AG10803 (cell line): ENCODE results near the gene PLEKHS1.

Experiments
- DNase-seq: peaks from one replicate; pipeline ENCODE4 v3.0.0; 2010; ENCODE audit warnings: low read depth
- H3K4me3 ChIP-seq: 2 replicates; pipeline ENCODE4 v1.5.1; 2011; ENCODE audit warnings: mild to moderate bottlenecking, low read length, control low read depth
- CTCF ChIP-seq: conservative IDR thresholded peaks from 2 replicates; pipeline ENCODE4 v1.5.1; 2011; ENCODE audit warnings: mild to moderate bottlenecking, low read length, control low read depth, inconsistent platforms

Gene PLEKHS1

GRCh38 chr10:113732160-113732881 is 19.2 kb upstream of the PLEKHS1 start:
- TF ChIP-seq CTCF, result no peak
- no peak for DNase-seq
- no peak overlapping the region for H3K4me3 ChIP-seq

GRCh38 chr10:113732966-113733365 is 18.5 kb upstream of the PLEKHS1 start:
- no peak overlapping the region for H3K4me3 ChIP-seq
- DNase-seq, result peak; percentile 11
- TF ChIP-seq CTCF, result no peak

DNA sequence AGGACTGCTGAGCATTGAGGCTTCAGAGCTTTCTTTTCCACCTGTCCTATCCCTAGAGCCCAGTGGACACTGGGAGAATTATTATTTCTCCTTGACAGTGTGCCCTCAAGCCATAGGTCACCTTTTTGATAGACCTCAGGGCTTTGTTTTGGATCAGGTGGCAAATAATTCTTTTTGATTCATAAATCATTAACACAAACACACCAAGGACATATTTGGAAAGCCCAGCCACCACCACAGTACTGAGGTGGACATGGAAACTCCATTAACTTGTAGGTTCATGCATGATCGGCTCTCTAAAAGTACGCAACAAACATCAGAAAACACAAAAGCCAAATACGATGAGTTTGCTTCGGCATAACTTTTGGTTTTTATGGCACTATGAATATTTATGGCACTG is 17.8 kb upstream of the PLEKHS1 start:
- DNase-seq, result no peak
- no peak for TF ChIP-seq CTCF
- no peak overlapping the region for H3K4me3 ChIP-seq

DNA sequence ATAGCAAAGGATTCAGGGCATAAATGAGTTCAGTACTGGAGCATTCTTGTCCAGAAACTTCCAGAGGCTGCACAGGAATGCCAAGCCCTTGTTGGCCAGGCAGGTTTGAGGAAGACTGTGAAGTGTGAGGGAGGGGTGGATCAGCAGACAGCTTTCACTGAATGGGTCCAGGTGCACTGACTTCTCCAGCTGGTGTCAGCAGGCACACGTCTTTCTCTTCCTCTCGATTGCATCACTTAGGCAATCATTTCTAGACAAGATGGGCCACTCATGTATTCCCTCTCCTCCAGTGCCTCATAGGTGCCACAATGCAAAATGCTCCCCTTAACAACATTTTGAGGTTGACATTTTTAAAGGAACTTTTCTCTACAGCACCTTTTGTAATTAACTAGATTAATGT is 15.6 kb upstream of the PLEKHS1 start:
- no peak for TF ChIP-seq CTCF
- DNase-seq, result no peak

GRCh38 chr10:113736576-113736975 is 14.9 kb upstream of the PLEKHS1 start:
- DNase-seq, result peak; percentile 40
- no peak for TF ChIP-seq CTCF
- no peak overlapping the region for H3K4me3 ChIP-seq

More for the DNA sequence above, 15.6 kb upstream of the PLEKHS1 start:
- no peak overlapping the region for H3K4me3 ChIP-seq

GRCh38 chr10:113739031-113739430 is 12.5 kb upstream of the PLEKHS1 start:
- no peak for TF ChIP-seq CTCF
- no peak for DNase-seq
- no peak overlapping the region for H3K4me3 ChIP-seq

DNA sequence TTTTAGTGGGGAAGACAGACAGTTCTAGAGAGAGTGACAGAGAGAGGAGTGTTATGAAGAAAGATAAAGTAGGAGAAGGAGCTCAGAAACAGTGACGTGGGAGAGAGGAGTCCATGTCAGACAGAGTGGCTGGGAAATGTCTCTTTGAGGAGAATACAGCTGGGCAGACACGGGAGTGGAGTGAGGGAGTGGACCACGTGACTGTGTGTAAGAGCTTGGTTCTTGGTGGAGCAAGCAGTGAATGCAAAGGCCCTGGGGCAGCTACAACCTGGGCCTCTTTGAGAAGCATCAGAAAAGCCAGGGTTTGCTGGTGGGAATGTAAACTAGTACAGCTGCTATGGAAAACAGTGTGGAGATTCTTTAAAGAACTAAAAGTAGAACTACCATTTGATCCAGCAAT is 11.9 kb upstream of the PLEKHS1 start:
- no peak for DNase-seq
- no peak for TF ChIP-seq CTCF
- H3K4me3 ChIP-seq, result no peak overlapping the region
